Stimulated activated CD8-positive, alpha-beta memory T cell treated with anti-CD3 and anti-CD28 coated beads, Interleukin-7, amount 100 ng/mL, for 1 hour (primary cell): ENCODE results near the gene LRBA.
A peak's percentile ranks its signal among the peaks of the same experiment; 100 is the strongest.
"Not testable (repeated sequence)": the region's sequence is repeated elsewhere in the genome, so short reads cannot be mapped to it uniquely, and the experiment has no call there.

Source experiments
- DNase-seq, 2 donors: peaks; one replicate each; pipeline ENCODE4 v3.0.0-alpha.2; 2020; ENCODE audit warnings: low read depth in 2 of 2

Gene LRBA

GRCh38 chr4:151021637-151022334 lies 6.7 kb upstream of the LRBA start:
- DNase-seq: no peak

DNA sequence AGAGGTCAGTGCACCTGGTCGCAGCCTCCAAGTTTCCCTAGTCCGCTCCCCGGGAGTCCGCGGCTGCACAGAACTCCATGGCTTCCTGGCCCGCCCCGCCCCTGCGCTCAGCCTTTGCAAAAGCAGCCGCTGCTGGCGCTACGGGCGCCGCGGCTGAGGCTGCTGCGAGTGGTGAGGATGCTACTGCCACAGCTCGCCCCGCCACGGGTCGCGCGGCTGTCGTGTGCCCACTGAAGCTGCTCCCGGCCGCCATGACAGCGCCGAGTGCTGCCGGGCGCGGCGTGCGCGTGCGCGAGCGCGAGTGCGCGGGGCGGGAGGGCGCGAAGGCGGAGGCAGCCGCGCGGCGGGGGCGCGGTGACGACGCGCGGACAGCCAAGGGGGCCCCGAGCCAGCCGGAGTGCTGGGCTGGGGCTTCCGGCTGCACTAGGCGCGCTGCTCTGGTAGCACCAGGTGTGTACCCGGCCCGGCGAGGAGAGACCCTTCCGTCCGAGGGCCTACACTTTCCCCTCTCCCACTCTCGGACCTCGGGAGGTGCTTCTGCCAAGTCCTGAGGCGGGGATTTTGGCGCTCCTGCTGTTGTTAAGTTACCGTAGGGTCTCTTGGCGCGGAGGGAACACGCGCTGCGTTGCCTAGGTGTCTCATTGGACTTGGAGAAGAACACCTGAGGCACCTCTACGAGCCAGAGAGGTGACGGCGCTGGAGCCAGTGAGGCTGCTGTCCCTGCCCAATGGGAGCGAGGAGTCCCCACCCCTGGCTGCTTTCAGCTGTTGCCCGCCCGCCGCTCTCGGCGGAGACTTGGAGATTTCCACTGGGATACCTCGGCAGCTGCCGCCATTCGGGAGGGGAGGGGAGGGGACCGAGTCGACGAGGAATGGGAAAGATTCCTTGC lies 619 bp upstream of the LRBA start:
- DNase-seq: peak; percentile 50 to 54

DNA sequence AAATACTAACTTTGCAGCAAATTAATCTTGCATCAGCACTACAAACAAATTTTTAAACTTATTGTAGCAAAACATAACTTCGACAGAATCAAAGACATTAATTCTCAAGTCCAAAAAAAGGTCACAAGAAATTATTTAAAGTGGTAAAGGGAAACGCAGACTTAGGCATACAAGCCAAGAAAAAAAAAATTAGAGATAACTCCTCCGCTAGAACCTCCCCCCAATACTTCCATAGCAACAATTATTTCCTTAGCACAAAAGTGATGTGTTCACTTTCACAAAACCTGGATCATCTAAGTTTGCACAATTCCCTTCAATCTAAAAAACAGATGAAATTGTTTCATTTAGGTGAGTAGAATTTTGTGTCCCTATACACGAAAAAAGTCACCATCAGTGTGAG lies 1.1 kb downstream of the LRBA start:
- no peak for DNase-seq

DNA sequence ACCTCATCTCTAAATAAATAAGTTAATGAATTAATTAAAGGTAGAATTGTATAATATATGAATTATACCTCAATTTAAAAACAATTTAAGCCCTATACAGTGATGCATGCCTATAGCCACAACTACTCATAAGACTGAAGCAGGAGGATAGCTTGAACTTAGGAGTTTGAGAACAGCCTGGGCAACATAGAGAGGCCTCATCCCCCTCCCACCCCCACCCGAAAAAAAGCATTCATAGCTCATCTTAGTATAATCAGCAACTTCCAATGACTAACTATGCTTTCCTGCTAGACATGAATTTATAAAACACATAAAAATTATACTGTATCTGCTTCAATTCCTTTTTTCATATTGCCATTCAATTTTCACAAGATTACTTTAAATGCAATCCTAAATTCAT lies 1.6 kb downstream of the LRBA start:
- no peak for DNase-seq

DNA sequence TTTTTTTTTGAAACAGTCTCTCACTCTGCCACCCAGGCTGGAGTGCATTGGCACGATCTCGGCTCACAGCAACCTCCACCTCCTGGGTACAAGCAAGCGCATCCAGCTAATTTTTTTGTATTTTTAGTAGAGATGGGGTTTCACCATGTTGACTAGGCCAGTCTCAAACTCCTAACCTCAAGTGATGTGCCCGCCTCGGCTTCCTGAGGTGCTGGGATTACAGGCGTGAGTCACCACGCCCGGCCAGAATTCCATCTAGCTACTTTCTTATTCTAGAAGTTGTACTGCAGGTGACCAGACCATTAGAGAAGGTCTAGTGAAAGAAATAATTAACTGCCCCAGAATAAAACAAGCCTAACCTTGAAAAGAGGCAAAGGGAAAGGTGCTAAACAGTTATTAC lies 2.3 kb downstream of the LRBA start:
- no peak for DNase-seq

DNA sequence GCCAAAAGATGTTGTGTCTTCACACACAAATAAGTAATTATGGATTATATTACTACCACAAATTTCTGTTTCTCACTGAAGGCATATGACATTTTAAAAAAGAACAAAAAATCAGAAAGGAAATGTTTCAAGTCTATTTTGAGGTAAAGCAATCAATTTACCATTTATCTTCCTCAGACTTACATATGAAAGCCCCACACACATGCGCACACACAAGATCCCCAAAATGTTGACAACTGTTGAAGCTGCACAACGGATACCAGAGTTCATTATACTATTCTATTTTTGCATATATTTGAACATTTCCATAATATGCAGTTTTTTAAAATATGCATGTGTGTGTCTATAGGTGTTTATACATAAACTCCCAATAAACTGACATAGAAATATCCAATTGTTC lies 2.7 kb downstream of the LRBA start:
- DNase-seq: no peak

GRCh38 chr4:151004222-151004621 lies 10.9 kb downstream of the LRBA start:
- DNase-seq: no peak

GRCh38 chr4:151000747-151001429 lies 14.2 kb downstream of the LRBA start:
- no peak for DNase-seq

- no peak for DNase-seq
Observed at GRCh38 chr4:150999086-150999485, 16.0 kb downstream of the LRBA start.

DNA sequence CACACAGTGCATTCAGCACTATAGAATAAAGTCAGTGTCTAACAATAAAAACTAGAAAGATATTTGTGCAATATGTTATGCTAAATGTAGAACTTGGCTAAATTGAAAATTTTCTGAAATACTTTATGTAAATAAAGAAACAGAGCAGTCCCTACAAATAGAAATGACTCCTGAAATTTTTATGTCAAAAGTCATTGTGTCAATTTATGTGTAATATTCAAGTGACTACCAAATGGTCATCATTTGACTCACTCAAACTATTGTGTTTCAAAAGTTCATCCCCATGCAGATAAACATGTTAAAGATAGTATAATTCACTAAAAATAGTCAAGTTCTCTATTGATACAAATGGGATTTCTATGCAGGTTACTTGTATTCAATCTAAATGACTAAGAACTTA lies 17.9 kb downstream of the LRBA start:
- DNase-seq: no peak

- DNase-seq: no peak
Observed at GRCh38 chr4:150994721-150995120, 20.4 kb downstream of the LRBA start.

- DNase-seq: not testable (repeated sequence)
Observed at GRCh38 chr4:150993577-150993976, 21.5 kb downstream of the LRBA start.

DNA sequence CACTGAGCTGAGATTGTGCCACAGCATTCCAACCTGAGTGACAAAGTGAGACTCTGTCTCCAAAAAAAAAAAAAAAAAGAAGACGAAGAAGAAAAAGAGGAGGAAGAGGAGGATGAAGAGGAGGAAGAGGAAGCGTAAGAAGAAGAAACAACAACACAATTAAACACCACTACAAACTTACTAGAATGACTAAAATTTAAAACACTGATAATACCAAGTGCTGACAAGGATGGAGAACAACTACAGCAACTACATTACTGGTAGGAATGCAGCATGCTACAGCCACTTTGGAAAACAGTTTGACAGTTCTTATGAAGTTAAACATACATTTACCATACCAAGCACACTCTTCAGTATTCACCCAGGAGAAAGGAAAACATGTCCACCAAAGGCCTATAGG lies 24.1 kb downstream of the LRBA start:
- no peak for DNase-seq

DNA sequence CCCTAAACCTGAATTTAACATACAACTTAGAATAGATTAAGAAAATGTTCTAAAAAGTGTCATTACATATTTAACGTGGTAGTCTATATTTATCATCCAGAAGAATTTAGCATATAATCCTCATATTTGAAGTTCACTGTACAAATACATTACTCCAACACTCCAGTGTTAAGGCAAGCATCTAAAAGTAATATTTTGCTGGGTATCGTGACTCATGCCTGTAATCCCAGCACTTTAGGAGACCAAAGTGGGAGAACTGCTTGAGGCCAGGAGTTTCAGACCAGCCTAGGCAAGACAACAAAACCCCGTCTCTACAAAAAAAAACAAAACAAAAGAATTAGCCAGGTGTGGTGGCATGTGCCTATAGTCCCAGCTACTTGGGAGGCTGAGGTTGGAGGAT lies 24.8 kb downstream of the LRBA start:
- no peak for DNase-seq

GRCh38 chr4:150988238-150988637 lies 26.8 kb downstream of the LRBA start:
- no peak for DNase-seq

DNA sequence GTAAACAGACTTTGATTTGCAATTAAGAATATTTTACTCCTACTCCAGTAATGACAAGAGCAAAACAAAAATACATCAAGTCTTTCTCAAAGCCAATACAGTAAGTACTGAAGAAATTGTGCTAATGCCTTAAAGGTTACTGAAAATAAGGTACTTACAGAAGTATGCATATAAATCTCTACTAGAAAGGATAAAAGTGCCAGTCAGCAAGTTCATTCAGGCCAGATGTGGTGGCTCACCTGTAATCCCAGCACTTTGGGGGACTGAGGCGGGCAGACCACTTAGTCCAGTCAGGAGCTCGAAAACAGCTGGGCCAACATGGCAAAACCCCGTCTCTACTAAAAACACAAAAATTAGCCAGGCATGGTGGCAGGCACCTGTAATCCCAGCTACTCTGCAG lies 27.9 kb downstream of the LRBA start:
- DNase-seq: no peak

- no peak for DNase-seq
Observed at GRCh38 chr4:150986085-150986484, 29.0 kb downstream of the LRBA start.

GRCh38 chr4:150983851-150984250 lies 31.2 kb downstream of the LRBA start:
- no peak for DNase-seq

GRCh38 chr4:150982557-150983233 lies 32.4 kb downstream of the LRBA start:
- DNase-seq: no peak

GRCh38 chr4:150978738-150979575 lies 36.1 kb downstream of the LRBA start:
- DNase-seq: no peak

DNA sequence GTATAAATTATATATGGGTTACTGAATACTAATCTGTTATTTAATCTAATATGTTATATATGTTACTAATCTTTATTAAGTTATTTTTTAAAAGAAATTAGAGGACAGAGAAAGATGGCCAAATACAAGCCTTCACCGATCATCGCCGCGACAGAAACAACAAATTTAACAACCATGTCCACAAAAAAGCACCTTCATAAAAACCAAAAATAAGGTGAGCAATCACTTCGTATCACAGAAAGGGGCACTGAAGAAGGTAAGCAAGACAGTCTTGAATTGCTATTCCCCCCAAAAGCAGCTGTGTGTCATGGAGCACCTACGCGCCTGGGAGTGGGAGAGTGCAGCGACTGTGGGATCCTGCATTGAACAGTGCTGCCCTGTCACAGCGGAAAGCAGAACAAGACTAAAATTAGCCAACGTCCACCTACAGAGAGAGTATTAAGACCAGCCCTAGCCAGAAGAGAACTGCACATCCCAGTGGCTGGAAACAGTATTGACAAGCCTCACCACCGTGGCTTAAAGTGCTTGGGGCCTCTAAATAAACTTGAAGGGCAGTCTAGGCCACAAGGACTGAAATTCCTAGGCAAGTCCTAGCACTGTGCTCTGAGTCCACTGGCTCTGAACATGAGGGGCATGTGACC lies 38.5 kb downstream of the LRBA start:
- no peak for DNase-seq
